ENCODE data around the gene NT5DC1.
A peak's percentile ranks its signal among the peaks of the same experiment; 100 is the strongest.

Gene NT5DC1

DNA sequence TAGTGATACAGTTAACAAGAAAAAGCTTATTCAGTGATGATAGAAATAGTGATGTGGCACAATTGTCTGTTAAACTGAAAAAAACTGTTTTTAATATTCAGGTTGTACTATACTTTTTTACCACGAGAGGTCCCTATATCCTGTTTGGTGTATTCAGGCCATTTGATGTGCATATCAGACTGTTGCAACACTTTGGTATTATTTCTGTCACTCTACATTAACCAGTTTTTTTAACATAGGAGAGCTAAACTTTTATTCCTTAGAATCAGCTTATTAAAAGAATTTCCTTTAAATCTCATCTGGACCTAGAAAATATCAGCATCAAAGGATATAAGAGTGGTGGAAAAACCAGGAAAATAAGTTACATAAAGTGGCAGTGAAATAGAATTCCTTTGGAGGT is 116.4 kb downstream of the NT5DC1 start:
- H3K4me3 ChIP-seq (ENCODE audit: low read depth, low read length): no peak overlapping the region
- H3K27ac ChIP-seq (ENCODE audit: low read depth, low read length): no peak overlapping the region

DNA sequence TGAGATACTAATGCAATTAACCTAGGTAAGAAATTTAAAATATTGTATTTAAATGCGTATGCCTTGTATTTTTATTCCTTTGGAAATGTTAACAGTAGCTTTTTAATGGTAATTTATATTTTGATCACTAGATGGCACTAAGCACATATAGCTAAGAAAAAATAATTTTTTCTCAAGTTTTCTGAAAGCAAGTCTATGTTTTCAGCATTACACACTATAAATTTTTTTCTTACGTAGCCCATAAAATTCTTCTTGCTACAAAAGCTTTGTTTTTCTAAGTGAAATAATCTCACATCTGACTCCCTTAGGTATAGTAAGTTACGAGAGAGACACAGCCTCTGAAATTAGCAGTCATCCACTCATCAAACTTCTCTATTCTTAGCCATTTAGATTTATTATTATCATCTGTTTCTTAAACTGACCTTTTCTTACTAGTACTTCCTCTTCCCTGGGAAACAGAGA is 117.5 kb downstream of the NT5DC1 start:
- H3K4me1 ChIP-seq (ENCODE audit: control insufficient read depth, insufficient read depth, low read length): peaks cover 6% of the 10 kb centered on the region; the same call in 1 of the 2 replicates
- H3K9ac ChIP-seq (ENCODE audit: low read length): no peak overlapping the region
- no peaks in the 10 kb centered on the region for H3K9me3 ChIP-seq (ENCODE audit: control insufficient read depth, insufficient read depth, low read depth, low read length)
- H3K4me3 ChIP-seq (ENCODE audit: low read depth, low read length): no peak overlapping the region
- no peak overlapping the region for H3K27ac ChIP-seq (ENCODE audit: low read depth, low read length)
- no peaks in the 10 kb centered on the region for H3K36me3 ChIP-seq (ENCODE audit: control insufficient read depth, insufficient read depth, low read length)
- H3K27me3 ChIP-seq (ENCODE audit: control insufficient read depth, insufficient read depth, low read length): no peaks in the 10 kb centered on the region

More for the DNA sequence above, 116.4 kb downstream of the NT5DC1 start:
- no peaks in the 10 kb centered on the region for H3K27me3 ChIP-seq (ENCODE audit: control insufficient read depth, insufficient read depth, low read length)
- no peaks in the 10 kb centered on the region for H3K4me1 ChIP-seq (ENCODE audit: control insufficient read depth, insufficient read depth, low read length)
- H3K9ac ChIP-seq (ENCODE audit: low read length): no peak overlapping the region
- H3K9me3 ChIP-seq (ENCODE audit: control insufficient read depth, insufficient read depth, low read depth, low read length): no peaks in the 10 kb centered on the region
- no peaks in the 10 kb centered on the region for H3K36me3 ChIP-seq (ENCODE audit: control insufficient read depth, insufficient read depth, low read length)

GRCh38 chr6:116218866-116219265 is 118.2 kb downstream of the NT5DC1 start:
- H3K27ac ChIP-seq (ENCODE audit: low read depth, low read length): no peak overlapping the region
- H3K9ac ChIP-seq (ENCODE audit: low read length): no peak overlapping the region
- H3K9me3 ChIP-seq (ENCODE audit: control insufficient read depth, insufficient read depth, low read depth, low read length): no peaks in the 10 kb centered on the region

DNA sequence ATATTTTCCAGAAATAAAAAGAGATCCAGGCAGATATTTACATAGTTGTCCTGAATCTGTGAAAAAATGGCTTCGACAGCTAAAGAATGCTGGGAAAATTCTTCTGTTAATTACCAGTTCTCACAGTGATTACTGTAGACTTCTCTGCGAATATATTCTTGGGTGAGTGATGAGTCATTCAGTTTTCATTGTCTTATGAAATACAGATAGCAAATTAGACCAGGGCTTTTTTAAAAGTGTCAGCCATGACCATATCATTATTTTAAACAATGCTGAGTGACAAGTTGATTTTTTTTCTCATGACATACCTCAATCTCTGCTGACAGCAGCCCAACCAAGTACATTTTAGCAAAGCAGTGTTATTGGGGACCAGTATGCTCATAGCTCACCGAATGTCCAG is 120.4 kb downstream of the NT5DC1 start:
- Histone ChIP-seq H3K9ac (ENCODE audit: low read length) (no peak overlapping the region), H3K27me3 (ENCODE audit: control insufficient read depth, insufficient read depth, low read length) (no peaks in the 10 kb centered on the region), H3K36me3 (ENCODE audit: control insufficient read depth, insufficient read depth, low read length) (no peaks in the 10 kb centered on the region), H3K4me3 (ENCODE audit: low read depth, low read length) (no peak overlapping the region), H3K27ac (ENCODE audit: low read depth, low read length) (no peak overlapping the region), H3K4me1 (ENCODE audit: control insufficient read depth, insufficient read depth, low read length) (peaks cover 7% of the 10 kb centered on the region), H3K9me3 (ENCODE audit: control insufficient read depth, insufficient read depth, low read depth, low read length) (no peaks in the 10 kb centered on the region)

More at GRCh38 chr6:116218866-116219265, 118.2 kb downstream of the NT5DC1 start:
- H3K4me3 ChIP-seq (ENCODE audit: low read depth, low read length): no peak overlapping the region
- no peaks in the 10 kb centered on the region for H3K27me3 ChIP-seq (ENCODE audit: control insufficient read depth, insufficient read depth, low read length)
- H3K36me3 ChIP-seq (ENCODE audit: control insufficient read depth, insufficient read depth, low read length): no peaks in the 10 kb centered on the region
- H3K4me1 ChIP-seq (ENCODE audit: control insufficient read depth, insufficient read depth, low read length): peaks cover 7% of the 10 kb centered on the region; the same call in 1 of the 2 replicates

DNA sequence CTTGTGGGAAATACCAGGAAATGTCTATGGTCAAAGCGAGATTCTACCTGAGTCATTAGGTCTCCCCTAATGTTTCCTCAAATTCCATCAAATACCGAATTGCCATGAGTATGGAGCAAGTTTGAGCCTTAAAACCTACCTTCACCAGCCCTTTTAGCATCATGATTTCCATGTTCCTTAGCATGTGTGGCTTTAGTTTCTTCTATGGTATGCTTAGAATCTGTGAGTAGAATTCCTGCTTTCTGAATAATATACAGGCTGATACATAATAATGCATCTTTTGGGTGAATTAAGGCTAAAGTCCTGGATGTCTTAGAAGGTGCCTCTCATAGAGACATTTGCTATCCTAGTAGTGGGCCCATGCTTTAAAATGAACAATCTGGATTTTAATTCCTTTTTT is 121.3 kb downstream of the NT5DC1 start:
- no peak overlapping the region for H3K4me3 ChIP-seq (ENCODE audit: low read depth, low read length)
- no peaks in the 10 kb centered on the region for H3K36me3 ChIP-seq (ENCODE audit: control insufficient read depth, insufficient read depth, low read length)
- H3K27me3 ChIP-seq (ENCODE audit: control insufficient read depth, insufficient read depth, low read length): no peaks in the 10 kb centered on the region
- H3K9me3 ChIP-seq (ENCODE audit: control insufficient read depth, insufficient read depth, low read depth, low read length): no peaks in the 10 kb centered on the region
- H3K9ac ChIP-seq (ENCODE audit: low read length): no peak overlapping the region
- peaks cover 7% of the 10 kb centered on the region for H3K4me1 ChIP-seq (ENCODE audit: control insufficient read depth, insufficient read depth, low read length)
- H3K27ac ChIP-seq (ENCODE audit: low read depth, low read length): no peak overlapping the region

DNA sequence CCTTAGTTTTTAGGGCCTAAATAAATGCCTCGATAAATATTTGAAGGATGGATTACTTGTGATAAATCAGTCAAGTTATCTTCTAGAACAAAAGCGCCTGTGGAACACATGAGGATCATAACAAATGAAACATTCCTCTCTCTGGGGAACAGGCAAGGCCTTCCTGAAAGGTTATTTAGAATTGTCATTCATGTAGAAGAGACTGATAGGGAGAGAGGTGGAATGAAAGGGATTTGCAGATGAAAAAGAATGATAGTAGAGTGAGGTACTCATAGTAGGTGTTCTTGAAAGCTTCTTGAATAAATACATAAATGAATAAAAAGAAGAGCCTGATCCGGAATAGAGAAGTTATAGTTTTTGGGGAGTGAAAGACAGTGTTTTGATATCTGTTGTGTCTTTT is 122.7 kb downstream of the NT5DC1 start:
- no peak overlapping the region for H3K9ac ChIP-seq (ENCODE audit: low read length)
- no peaks in the 10 kb centered on the region for H3K27me3 ChIP-seq (ENCODE audit: control insufficient read depth, insufficient read depth, low read length)
- peaks cover 7% of the 10 kb centered on the region for H3K4me1 ChIP-seq (ENCODE audit: control insufficient read depth, insufficient read depth, low read length)
- H3K9me3 ChIP-seq (ENCODE audit: control insufficient read depth, insufficient read depth, low read depth, low read length): no peaks in the 10 kb centered on the region
- H3K36me3 ChIP-seq (ENCODE audit: control insufficient read depth, insufficient read depth, low read length): no peaks in the 10 kb centered on the region
- H3K4me3 ChIP-seq (ENCODE audit: low read depth, low read length): no peak overlapping the region
- H3K27ac ChIP-seq (ENCODE audit: low read depth, low read length): peak overlapping the region; percentile 40; the same call in 1 of the 2 replicates

GRCh38 chr6:116229287-116229913 is 128.7 kb downstream of the NT5DC1 start:
- Histone ChIP-seq H3K4me3 (ENCODE audit: low read depth, low read length) (peak overlapping the region; percentile 10), H3K36me3 (ENCODE audit: control insufficient read depth, insufficient read depth, low read length) (no peaks in the 10 kb centered on the region), H3K27me3 (ENCODE audit: control insufficient read depth, insufficient read depth, low read length) (no peaks in the 10 kb centered on the region), H3K4me1 (ENCODE audit: control insufficient read depth, insufficient read depth, low read length) (no peaks in the 10 kb centered on the region; the same call in 1 of the 2 replicates), H3K9ac (ENCODE audit: low read length) (no peak overlapping the region), H3K27ac (ENCODE audit: low read depth, low read length) (no peak overlapping the region), H3K9me3 (ENCODE audit: control insufficient read depth, insufficient read depth, low read depth, low read length) (no peaks in the 10 kb centered on the region)

- Histone ChIP-seq H3K4me1 (ENCODE audit: control insufficient read depth, insufficient read depth, low read length) (no peaks in the 10 kb centered on the region), H3K27ac (ENCODE audit: low read depth, low read length) (no peak overlapping the region), H3K27me3 (ENCODE audit: control insufficient read depth, insufficient read depth, low read length) (no peaks in the 10 kb centered on the region), H3K36me3 (ENCODE audit: control insufficient read depth, insufficient read depth, low read length) (peaks cover 18% of the 10 kb centered on the region), H3K9ac (ENCODE audit: low read length) (no peak overlapping the region), H3K4me3 (ENCODE audit: low read depth, low read length) (no peak overlapping the region), H3K9me3 (ENCODE audit: control insufficient read depth, insufficient read depth, low read depth, low read length) (no peaks in the 10 kb centered on the region)
Observed at GRCh38 chr6:116234689-116235088, 134.0 kb downstream of the NT5DC1 start.

DNA sequence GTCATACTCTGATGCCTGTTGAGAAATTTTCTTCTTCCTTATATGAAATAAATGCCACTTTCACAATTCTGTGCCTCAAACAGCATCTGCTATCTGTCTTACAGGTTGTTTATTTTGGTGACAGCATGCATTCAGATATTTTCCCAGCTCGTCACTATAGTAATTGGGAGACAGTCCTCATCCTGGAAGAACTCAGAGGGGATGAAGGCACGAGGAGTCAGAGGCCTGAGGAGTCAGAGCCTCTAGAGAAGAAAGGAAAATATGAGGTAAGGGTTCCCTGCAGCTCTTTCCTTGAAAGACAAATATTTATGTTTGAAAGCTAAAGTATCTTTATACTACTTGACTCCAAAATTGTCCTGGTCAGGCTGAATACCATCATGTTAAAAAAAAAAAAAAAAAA is 137.4 kb downstream of the NT5DC1 start:
- no peak overlapping the region for H3K4me3 ChIP-seq (ENCODE audit: low read depth, low read length)
- peaks cover 18% of the 10 kb centered on the region for H3K36me3 ChIP-seq (ENCODE audit: control insufficient read depth, insufficient read depth, low read length)
- H3K9ac ChIP-seq (ENCODE audit: low read length): no peak overlapping the region
- H3K4me1 ChIP-seq (ENCODE audit: control insufficient read depth, insufficient read depth, low read length): no peaks in the 10 kb centered on the region
- no peaks in the 10 kb centered on the region for H3K27me3 ChIP-seq (ENCODE audit: control insufficient read depth, insufficient read depth, low read length)
- H3K27ac ChIP-seq (ENCODE audit: low read depth, low read length): no peak overlapping the region
- H3K9me3 ChIP-seq (ENCODE audit: control insufficient read depth, insufficient read depth, low read depth, low read length): no peaks in the 10 kb centered on the region

DNA sequence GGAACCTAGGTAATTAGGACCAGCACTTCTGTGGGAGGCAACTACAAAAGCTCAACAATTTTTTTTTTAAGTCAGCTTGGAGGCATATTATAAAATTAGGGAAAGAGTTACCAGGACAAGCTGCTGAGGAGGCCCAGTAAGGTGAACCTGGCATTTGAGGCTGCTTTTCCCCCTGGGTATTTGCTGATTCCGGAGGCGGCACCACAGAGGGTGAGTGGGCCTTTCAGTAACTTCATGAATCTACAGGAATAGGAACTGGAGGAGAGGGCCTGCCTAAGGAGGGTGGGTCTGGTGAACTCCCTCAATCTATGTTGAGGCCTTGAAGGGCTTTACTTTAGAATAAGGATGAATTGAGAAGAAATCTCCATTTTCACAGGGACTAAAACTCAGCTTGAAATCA is 138.6 kb downstream of the NT5DC1 start:
- H3K27ac ChIP-seq (ENCODE audit: low read depth, low read length): no peak overlapping the region
- H3K27me3 ChIP-seq (ENCODE audit: control insufficient read depth, insufficient read depth, low read length): no peaks in the 10 kb centered on the region
- H3K4me1 ChIP-seq (ENCODE audit: control insufficient read depth, insufficient read depth, low read length): no peaks in the 10 kb centered on the region
- H3K9me3 ChIP-seq (ENCODE audit: control insufficient read depth, insufficient read depth, low read depth, low read length): no peaks in the 10 kb centered on the region
- peaks cover 20% of the 10 kb centered on the region for H3K36me3 ChIP-seq (ENCODE audit: control insufficient read depth, insufficient read depth, low read length)
- no peak overlapping the region for H3K9ac ChIP-seq (ENCODE audit: low read length)
- H3K4me3 ChIP-seq (ENCODE audit: low read depth, low read length): no peak overlapping the region

- H3K4me3 ChIP-seq (ENCODE audit: low read depth, low read length): no peak overlapping the region
- H3K4me1 ChIP-seq (ENCODE audit: control insufficient read depth, insufficient read depth, low read length): no peaks in the 10 kb centered on the region
- H3K9ac ChIP-seq (ENCODE audit: low read length): no peak overlapping the region
- H3K9me3 ChIP-seq (ENCODE audit: control insufficient read depth, insufficient read depth, low read depth, low read length): no peaks in the 10 kb centered on the region
- H3K36me3 ChIP-seq (ENCODE audit: control insufficient read depth, insufficient read depth, low read length): peaks cover 20% of the 10 kb centered on the region
- no peaks in the 10 kb centered on the region for H3K27me3 ChIP-seq (ENCODE audit: control insufficient read depth, insufficient read depth, low read length)
- no peak overlapping the region for H3K27ac ChIP-seq (ENCODE audit: low read depth, low read length)
Observed at GRCh38 chr6:116239856-116240255, 139.2 kb downstream of the NT5DC1 start.

Data from HUES6 (cell line).